Left ventricle myocardium inferior (tissue), 1 donor: ENCODE data around the gene ARAP1. TPM values are rescaled to one million over a fixed set of nuclear protein-coding genes. Genes with fewer than 3 reads are reported as not detected.

Experiments
- DNase-seq: peaks from one replicate; pipeline ENCODE4 v3.0.0-alpha.2; 2020
- H3K27ac ChIP-seq: fragments of 200-600 bp; replicated peaks from 2 replicates; pipeline ENCODE4 v1.8.0; 2021
- H3K27me3 ChIP-seq: fragments of 200-600 bp; 2 replicates; pipeline ENCODE4 v1.8.0; 2021; ENCODE audit warnings: low read depth
- H3K36me3 ChIP-seq: fragments of 200-600 bp; 2 replicates; pipeline ENCODE4 v1.8.0; 2021
- H3K4me1 ChIP-seq: fragments of 200-600 bp; 2 replicates; pipeline ENCODE4 v1.8.0; 2021
- H3K4me3 ChIP-seq: fragments of 200-600 bp; 2 replicates; pipeline ENCODE4 v1.8.0; 2021; ENCODE audit warnings: mild to moderate bottlenecking, moderate library complexity
- H3K9me3 ChIP-seq: fragments of 200-600 bp; replicated peaks from 2 replicates; pipeline ENCODE4 v1.8.0; 2021
- intact Hi-C: fragments of 100-400 bp; cut with micrococcal nuclease; formaldehyde crosslinking; loops from one replicate; pipeline ENCODE4 v1.11.0; 2022
- total RNA-seq: library from RNA; stranded (reverse); fragmentation: NEBNext Ultra II Directional; extraction: Animal tissue kit (Norgen Biotek cat#: 25700); gene quantifications from one replicate; pipeline ENCODE4 v1.2.1, GENCODE V29; 2021
- TF ChIP-seq, protein P1 (sequence below): fragments of 200-600 bp; IDR thresholded peaks from 2 replicates; pipeline ENCODE4 v1.8.0; 2021; ENCODE audit warnings: antibody characterized with exemption, mild to moderate bottlenecking, borderline replicate concordance
- donor health status: DM: no; HTN: yes; CAD: no; lungs with severe emphysema.

The ARAP1 gene
- total RNA-seq, 1 donor from 2014 or later: 51.9 TPM

DNA sequence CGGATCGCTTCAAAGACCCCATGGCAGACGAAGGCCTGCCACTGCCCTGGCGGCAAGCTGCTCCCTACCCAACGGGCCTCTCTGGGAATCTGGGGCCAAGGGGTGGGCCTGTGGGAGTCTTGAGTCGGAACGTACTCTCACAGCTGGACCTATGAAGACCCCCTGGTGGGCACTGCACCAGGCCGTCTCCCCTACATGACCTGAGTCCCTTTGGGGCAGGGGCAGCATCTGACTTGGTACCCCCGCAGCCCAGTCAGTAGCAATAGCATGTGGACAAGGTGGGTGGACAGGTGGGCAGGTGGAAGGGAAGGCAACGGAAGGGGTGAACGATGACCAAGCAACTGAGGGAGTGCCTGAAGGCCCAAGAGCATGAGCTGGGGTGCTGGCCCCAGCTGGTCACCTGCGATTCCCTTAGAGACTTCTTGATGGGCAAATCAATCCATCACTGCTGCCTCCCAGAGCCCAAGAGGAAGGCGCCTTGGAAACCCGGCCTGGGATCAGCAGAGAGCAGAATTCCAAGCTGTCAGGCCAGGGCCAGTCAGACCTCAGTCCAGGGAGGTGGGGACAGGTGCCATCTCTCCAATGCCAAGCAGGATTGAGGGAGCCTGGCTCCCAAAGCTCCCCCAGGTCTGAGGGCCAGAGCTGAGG lies 35.3 kb downstream of the ARAP1 start:
- peaks cover 99% of the 10 kb centered on the region for H3K4me1 ChIP-seq
- TF ChIP-seq, protein P1, sequence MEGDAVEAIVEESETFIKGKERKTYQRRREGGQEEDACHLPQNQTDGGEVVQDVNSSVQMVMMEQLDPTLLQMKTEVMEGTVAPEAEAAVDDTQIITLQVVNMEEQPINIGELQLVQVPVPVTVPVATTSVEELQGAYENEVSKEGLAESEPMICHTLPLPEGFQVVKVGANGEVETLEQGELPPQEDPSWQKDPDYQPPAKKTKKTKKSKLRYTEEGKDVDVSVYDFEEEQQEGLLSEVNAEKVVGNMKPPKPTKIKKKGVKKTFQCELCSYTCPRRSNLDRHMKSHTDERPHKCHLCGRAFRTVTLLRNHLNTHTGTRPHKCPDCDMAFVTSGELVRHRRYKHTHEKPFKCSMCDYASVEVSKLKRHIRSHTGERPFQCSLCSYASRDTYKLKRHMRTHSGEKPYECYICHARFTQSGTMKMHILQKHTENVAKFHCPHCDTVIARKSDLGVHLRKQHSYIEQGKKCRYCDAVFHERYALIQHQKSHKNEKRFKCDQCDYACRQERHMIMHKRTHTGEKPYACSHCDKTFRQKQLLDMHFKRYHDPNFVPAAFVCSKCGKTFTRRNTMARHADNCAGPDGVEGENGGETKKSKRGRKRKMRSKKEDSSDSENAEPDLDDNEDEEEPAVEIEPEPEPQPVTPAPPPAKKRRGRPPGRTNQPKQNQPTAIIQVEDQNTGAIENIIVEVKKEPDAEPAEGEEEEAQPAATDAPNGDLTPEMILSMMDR: no peak
- DNase-seq: no peak
- intact Hi-C loops: no loop called here
- no peaks in the 10 kb centered on the region for H3K9me3 ChIP-seq
- H3K27ac ChIP-seq: peak overlapping the region; percentile 93
- peaks cover 5% of the 10 kb centered on the region for H3K36me3 ChIP-seq
- no peaks in the 10 kb centered on the region for H3K27me3 ChIP-seq
- H3K4me3 ChIP-seq: no peak overlapping the region

DNA sequence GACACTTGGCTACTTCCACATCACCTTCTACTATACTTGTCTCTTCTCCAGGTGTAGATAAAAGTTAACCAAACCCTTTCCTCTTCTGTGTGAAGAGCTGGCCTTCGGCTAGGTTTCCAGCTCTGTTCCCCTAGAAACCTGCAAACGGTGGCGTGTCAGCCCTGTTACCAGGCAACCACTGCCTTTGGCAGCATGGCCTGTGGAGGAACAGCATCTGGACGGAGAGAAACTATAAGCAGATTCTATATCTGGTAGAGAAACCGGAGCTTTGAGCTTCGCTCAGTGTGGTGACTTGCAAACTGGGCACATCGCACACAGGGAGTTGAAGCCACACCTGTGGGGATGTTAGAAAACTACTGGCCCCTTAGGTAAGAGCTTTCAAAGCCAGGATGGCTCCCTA lies 35.9 kb downstream of the ARAP1 start:
- Histone ChIP-seq H3K36me3 (peaks cover 12% of the 10 kb centered on the region), H3K27me3 (no peaks in the 10 kb centered on the region), H3K27ac (peak overlapping the region; percentile 93), H3K4me3 (no peak overlapping the region), H3K4me1 (peaks cover 96% of the 10 kb centered on the region), H3K9me3 (no peaks in the 10 kb centered on the region)
- DNase-seq: no peak
- TF ChIP-seq, protein P1: no peak
- intact Hi-C loops: no loop called here

DNA sequence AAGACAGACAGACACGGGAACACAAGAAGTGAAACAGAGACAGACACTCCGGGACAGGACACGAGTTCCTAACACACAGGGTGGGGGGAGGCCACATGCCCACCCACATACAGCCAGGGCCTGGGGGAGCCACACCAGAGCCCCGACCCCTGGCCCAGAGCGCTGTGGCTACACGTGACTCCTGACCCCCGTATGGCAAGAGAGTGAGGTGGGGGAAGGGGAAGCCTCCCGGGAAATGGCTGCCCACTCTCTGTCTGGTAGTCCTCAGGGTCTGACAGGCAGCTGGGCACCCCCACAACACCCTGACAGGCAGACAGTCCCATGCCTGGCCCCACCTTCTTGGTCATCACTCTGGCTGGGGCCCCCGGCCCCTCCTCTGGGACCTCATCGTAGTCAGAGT lies 39.4 kb downstream of the ARAP1 start:
- intact Hi-C loops: no loop called here
- Histone ChIP-seq H3K9me3 (no peaks in the 10 kb centered on the region), H3K27me3 (no peaks in the 10 kb centered on the region), H3K4me1 (peaks cover 61% of the 10 kb centered on the region), H3K4me3 (no peak overlapping the region), H3K36me3 (peaks cover 46% of the 10 kb centered on the region), H3K27ac (peak overlapping the region; percentile 41)
- DNase-seq: no peak
- TF ChIP-seq, protein P1: no peak

DNA sequence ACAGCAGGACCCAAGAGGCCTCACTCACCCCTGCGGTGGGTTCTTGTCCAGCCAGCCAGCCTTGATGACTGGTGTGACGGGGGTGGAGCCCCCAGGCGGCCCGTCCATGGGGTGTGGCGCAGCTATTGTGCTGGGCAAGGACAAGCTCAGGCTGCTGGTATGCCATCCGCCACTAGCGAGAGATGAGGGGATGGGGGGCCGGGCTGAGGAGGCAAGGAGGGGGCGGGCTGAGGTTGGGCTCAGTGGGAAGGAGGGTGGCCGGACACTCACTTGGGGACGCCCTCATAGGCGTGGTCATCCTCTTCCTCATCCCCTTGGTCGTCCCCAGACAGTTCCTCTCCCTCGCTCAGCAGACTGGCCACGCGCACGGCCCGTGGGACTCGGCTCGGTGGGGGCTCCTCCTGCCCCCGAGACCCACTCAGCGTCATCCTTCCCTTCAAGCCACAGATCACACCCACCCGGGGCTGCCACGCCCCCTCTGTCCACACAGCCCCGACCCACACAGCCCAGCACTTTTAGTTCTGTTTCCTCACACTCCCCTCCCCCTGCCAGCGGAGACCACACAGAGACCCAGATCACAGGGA lies 39.9 kb downstream of the ARAP1 start:
- intact Hi-C loops: no loop called here
- peaks cover 56% of the 10 kb centered on the region for H3K4me1 ChIP-seq
- peak; percentile 68 for DNase-seq
- H3K9me3 ChIP-seq: no peaks in the 10 kb centered on the region
- H3K36me3 ChIP-seq: peaks cover 52% of the 10 kb centered on the region
- no peak overlapping the region for H3K4me3 ChIP-seq
- no peaks in the 10 kb centered on the region for H3K27me3 ChIP-seq
- H3K27ac ChIP-seq: peak overlapping the region; percentile 41
- TF ChIP-seq, protein P1: no peak

DNA sequence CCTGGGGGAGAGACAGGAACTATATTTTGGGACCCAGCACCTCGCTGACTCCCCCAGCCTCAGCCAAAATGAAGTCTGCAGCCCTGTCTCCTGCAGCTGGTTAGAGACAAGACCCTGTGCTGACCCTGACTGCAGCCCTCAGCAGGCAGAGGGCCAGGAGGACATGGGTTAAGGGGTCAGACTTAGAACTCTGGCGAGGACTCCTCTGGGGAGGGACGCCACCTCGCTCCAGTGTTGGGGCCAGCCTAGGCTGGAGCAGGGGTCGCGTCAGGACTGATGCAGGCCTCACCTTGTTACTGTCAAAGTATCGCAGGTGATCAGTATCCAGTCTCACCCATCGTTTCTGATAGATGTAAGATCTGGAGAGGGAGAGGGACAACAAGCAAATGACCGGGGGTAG lies 41.1 kb downstream of the ARAP1 start:
- Histone ChIP-seq H3K4me3 (no peak overlapping the region), H3K27me3 (no peaks in the 10 kb centered on the region), H3K27ac (no peak overlapping the region), H3K36me3 (peaks cover 63% of the 10 kb centered on the region), H3K9me3 (no peaks in the 10 kb centered on the region), H3K4me1 (peaks cover 44% of the 10 kb centered on the region)
- DNase-seq: no peak
- intact Hi-C loops: no loop called here
- TF ChIP-seq, protein P1: no peak
